NCI-H510A (cell line): Measurements from ENCODE around the gene CAPZB.

ENCODE experiments used
- DNase-seq: peaks from one replicate; lab custom pipeline; 2025; lab: John Stamatoyannopoulos, UW

Gene CAPZB

DNA sequence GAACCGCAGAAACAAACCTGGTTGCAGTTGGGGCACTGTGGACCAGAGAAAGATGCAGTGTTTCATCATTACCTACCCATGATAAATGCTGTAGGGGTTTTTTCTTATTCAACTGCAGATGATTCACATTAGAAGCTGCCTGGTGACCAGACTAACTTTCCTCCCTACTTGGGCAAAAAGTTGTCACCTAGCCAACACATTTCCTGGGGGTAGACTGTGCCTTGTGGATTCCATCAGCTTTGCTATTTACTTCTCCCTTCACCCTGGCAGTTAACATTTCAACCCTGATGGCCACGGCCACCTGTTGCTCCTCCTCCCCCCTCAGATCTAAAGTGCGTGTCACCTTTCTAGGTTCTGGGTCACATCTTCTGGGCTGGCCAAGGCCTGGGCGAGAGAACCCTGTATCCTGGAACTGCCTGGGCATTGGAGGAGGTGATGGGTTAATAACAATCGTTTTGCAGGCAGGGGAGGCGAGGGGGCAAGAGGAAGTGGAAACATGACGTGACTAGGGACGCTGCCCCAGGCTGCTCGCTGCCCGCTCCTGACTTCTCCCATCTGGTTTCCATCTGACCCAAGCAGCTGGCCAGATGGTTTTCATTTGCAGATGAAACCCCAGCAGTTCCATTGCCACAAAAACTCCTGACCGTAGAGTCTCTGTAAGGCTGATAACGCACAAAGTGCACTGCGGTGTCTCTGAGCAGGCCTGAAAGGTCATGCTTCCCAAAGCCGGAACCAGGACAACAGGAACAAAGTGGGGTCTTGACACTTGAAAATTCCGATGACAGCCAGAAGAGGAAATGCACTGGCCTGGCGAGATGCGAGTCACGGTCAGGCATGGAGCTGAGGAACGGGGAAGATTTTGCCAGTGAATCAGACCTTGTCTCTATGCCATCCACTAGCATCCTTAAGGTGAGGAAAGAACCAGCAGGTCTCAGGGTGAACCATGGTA lies 36.6 kb downstream of the CAPZB start:
- DNase-seq, result no peak

DNA sequence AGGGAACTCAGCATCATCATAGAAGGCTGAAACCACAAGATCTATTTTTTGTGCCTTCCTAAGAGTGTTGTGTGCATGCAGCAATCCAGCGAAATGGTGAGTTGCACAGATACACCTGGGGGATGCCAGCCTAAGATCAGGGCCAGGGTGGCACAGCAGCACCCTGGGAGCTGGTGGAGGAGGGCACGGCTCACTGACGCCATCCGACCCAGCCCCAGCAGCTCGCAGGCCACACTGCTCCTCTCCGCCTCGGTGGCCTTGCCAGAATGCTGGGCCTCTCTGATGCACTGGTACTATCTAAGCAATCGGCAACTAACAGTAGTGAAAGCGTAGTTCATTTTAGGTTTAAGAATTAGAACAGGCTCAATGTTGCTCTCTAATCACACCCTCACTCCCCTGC lies 37.8 kb downstream of the CAPZB start:
- DNase-seq, result no peak

DNA sequence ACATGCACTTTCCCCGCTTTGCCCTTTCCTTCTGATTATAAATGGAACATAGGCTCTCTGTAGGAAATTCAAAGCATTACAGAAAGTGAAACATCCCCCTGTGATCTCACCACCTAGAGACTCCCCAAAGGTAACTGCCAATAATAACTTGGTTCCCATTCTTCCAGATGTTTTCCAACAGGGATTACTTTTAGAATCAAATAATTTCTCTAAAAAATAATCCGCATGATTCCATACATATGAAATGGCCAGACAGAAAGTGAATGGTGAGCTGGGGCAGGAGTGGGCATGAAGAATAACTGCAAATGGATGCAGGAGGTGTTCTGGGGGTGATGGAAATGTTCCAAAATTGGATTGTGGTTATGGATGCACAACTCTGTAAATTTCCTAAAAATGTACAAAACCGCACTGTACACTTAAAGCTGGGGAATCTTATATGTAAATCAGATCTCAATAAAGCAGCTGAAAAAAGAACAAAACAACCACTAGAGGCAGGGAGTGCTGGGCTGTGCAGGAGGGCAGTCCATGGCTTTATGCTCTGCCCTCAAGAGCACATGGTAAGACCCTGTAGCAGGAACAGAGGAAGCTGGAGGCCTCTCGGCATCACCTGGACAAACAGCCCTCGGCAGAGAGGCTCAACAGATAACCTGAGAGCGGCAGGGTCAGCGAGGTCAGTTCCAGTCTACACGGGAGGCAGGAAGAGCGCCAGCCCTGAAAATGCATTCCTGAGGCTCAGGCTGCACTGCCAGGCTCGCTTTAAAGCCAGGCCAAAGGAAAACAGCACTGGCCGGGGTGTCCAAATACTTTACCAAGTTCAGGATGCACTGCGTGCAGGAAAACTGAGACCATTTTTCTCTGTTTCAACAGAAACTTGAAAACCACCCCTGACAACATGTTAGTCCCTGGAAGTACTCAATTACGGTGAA lies 39.7 kb downstream of the CAPZB start:
- peak; percentile 77 for DNase-seq

DNA sequence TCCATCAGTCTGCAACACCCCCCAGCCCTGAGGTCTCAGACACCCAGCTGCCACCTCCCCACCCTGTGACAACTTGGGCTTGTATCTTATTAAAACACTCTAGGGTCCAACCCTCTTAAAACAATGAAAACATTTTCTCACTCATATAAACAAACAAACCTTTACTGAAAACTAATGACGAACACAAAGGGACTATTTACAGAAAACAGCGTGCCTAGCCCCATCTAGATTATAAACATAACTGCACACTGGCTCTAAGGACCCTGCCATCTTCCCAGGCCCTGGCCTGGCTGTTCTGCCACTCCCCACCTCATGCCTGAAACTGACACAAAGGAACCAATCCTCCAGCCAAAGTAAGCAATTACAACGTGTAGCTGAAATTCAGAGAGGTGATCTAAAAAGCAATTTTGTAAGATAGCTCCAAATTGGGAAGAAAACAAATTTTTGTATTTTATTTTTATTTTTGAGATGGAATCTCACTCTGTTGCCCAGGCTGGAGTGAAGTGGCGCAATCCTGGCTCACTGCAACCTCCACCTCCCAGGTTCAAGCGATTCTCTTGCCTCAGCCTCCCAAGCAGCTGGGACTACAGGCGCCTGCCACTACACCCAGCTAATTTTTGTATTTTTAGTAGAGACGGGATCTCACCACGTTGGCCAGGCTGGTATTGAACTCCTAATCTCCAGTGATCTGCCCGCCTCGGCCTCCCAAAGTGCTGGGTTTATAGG lies 40.9 kb downstream of the CAPZB start:
- no peak for DNase-seq

DNA sequence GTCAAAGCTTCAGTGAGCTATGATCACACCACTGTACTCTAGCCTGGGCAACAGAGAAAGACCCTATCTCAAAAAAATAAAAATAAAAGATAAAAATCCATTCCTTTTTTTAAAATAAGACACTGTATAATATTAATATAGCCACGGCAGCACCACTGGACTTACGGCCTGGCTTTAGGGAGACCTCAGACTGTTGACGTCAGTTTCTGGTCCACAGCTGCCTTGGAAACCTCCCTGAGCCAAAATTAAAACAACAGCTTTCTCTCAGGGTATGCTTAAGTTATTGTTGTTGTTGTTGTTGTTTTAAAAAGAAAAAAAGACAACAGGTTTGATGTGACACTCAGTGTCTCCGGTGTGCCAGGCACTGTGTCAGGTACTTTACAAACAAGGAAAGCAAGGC lies 42.0 kb downstream of the CAPZB start:
- no peak for DNase-seq

DNA sequence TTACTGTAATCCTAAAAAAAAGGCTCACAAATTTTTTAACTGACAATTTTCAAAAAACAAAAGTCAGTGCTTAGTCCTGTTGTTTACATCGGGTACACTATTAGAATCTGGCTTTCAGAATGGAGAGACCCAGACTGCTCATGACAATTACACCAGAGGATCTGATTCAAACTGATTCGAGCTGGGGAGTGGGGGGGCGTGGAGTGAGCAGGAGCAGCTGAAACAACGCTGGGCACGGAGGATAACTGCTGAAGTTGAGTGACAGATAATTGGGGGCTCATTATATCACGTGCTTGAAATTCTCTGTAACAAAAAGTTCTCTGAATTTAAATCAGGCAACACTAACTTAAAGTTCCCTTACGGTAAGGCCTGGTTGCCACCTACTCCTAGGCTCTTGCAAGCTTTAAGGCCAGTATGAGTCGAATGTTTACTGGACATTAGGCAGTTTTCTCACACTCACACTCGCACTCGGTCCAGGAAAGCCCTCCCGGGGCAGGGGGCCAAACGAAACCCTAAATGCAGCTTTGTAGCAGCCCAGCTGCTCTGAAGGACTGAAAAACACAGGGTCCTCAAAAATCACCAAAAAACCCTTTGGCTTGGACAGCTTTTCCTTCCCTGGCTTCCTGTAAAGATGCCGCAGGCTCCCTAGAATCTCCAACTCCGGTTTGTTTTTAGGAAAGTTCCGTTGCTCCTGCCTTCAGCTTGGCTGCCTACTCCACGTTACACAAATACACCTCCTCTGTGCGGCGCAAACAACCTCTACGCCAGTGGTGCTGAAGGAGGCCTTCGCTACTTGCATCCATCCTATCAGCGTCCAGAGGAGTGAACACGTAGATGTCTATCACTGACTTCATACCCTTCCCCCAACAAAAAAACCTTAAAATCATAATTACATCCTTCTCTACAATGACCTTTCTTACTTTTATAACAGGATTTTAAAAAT lies 42.9 kb downstream of the CAPZB start:
- DNase-seq, result peak; percentile 49

DNA sequence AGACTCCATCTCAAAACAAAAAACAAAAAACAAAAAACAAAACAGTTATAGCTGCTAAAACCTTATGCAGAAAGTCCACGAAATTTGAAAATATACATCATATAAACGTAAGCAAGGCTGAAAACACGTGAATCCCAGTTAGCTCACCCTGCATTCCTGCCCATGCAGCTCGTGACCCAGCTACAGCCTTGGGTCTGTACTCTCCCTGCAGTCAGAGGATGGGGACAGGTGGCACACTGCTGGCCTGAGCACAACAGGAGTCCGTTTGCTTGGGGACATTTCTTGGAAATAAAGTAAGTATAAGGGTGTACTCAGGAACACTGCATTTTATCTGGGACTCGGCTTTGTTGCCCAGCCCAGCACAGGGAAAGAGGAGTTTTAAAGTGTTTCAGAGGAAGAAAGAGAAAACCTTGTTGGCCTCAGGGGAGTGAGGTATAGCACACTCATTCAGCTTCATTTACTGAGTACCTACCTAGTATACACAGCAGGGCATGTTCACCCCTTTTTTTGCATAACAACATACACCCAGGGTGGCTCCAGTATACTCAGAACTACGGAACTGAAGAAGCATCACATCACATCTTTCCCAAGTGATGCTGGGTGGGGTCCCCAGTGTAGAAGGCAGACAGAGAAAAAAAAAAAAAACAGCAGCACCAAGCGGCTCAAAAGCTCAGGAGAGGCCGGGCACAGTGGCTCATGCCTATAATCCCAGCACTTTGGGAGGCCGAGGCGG lies 44.1 kb downstream of the CAPZB start:
- no peak for DNase-seq

DNA sequence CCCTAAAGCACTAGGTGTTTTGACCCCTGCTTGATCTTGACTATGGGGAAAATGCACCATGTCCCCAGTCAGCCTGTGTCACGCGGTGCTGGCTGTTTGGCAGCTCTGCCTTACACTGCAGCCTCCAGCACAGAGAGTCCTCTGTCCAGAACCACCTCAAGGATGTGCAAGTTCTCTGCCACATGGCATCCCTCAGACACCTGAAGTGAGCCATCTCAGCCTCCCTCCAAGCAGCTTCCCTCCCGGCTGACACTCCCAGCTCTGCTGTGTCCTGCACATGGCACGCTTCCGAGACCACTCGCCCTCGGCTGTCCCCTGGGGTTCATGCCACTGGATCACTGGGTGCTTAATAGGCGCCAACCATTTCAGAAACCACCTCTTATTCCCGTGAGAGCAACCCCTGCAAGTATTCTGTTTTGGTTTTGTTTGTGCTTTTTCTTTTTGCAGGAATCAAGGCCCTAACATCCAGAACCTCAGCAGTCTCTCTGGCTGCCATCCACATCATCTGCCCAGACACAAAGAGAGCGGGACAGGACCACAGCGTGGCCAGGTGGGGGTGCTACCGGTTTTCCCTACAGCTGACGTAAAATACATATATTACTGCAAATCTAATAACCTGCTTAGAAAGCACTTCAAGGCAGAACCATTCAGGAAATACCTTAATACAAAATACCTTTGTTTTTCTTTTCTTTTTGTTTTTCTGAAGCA lies 45.7 kb downstream of the CAPZB start:
- DNase-seq, result no peak

DNA sequence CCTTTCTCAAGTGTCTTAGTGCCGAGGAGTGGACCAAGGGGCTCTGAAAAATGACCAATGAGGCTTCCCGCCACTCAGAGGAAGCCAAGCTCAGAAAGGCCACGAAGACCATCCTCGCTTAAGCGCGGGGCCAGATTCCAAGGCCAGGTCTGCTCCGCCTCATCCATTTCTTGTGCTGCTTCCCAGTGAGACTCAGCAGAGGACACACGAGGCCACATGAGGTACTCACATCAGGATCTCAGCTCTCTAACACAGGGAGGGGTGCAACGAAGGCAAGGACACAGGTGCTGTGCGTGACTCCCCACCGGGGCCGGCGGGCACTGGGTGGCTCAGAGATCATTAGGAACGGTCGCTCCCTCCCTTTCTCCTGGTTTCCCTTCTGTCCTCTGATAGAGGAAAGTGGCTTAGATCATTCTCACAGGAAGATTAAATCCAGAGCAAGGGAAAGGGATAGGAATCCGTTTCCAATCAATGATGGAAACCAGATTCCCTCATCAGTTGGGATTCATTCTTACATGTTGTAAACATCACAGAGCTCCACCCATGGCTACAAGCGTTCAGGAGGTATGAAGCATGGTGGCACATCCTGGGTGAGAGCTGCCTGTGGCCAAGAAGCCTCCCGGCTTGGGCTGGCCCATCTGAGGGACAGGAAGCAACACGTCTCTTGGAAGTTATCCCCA lies 46.7 kb downstream of the CAPZB start:
- no peak for DNase-seq

DNA sequence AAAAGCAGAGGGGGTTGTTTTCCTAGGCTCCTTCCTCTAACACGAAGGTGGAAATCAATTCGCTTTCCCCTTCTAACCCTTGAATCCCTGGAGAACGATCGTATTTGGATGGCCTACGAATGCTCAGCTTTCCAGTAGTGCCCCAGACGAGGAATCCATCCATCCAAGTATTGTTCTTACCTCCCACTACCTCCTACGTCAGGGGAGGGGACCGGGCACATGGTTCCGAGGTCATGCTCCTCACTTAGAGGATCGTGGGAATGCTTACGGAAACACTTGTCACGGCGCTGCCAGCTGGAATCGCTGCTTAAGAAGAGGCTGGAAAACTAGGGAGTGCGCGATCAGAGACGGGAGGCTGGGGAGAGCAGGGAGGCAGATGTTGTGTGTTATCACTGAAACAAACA lies 47.4 kb downstream of the CAPZB start:
- DNase-seq, result no peak

DNA sequence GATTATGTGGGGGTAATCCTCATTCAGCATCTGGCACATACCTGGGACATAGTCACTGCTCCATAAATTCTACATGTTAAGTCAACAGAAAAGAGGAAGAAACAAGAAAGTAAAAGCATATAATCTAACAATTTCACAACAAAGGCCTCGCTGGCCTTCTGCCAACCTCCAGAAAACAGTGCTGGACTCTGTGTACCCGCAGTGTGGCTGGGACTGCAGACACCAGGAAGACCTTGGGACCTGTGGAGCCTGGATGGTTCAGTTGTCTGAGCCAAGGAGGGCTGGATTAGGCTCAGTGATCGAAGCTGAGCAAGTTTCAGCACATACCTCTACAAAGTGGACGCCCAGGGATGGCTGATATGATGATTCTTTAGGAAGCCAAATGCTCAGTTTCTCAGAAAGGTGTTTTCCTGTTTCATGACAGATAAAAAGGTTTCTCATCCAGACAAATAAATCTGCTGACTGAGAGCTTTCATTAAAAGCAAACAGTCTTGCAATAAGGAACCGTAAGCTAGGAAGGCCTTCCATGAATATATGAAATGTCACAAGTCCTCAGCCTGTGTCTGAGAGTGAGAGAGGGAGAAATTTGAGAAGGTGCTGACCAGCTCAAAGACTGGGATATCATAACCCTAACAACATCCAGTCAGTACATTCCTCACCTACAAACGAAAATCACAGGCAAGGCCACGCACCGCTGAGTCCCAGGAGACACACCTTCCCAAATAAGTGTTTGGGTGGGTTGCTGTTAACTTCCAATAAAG lies 48.4 kb downstream of the CAPZB start:
- DNase-seq, result no peak

DNA sequence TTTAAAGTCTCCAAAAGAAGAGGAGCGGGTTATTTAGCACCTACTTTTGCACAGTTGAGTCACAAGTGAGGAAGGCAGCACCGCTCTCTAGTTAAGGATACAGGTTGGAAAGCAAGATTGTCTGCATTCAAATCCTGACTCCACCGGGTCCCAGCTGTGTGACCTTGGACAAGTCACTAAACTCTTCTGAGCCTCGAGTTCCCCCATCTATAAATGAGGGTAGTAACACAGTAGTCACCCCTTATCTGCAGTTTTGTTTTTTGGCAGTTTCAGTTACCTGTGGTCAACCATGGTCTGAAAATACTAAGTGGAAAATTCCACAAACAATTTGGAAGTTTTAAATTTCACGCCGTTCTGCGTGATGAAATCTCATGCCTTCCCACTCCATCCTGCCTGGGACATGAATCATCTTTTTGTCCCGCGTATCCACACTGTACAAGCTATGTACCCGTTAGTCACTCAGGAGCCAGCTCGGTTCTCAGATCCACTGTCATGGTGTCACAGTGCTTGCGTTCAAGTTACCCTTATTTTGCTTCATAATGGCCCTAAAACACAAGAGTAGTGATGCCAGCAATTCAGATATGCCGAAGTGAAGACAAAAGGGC lies 49.4 kb downstream of the CAPZB start:
- no peak for DNase-seq

DNA sequence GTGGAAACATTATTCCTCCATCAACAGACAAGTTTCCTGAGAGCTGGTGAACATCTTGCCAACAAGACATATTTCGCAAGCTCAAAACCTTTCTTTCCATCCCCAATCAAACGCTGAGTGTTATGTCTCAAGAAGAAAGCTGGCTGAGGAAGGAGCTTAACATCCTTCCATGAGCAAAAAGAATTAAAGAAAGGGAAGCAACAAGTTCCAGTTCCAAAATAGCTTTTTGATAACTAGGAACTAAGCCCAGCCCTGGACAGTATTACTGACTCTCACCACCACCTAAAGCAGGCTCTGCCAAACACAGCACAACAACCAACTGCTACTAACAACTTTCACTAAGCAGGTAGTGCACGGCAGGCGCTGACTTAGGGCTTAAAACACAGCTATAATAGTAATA lies 50.2 kb downstream of the CAPZB start:
- DNase-seq, result no peak

DNA sequence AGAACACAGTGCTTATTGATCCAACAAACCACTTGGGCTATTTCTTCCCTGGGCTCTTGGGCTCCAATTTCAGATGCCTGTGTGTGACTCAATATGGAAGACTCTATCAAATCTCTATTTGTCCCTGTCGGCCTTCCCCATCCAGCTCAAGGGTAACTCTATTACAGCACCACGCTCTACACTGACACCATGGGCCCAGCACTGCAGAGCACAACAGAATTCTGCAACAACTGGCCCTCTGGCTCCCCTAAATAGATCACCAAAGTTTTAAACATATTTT lies 51.7 kb downstream of the CAPZB start:
- no peak for DNase-seq

DNA sequence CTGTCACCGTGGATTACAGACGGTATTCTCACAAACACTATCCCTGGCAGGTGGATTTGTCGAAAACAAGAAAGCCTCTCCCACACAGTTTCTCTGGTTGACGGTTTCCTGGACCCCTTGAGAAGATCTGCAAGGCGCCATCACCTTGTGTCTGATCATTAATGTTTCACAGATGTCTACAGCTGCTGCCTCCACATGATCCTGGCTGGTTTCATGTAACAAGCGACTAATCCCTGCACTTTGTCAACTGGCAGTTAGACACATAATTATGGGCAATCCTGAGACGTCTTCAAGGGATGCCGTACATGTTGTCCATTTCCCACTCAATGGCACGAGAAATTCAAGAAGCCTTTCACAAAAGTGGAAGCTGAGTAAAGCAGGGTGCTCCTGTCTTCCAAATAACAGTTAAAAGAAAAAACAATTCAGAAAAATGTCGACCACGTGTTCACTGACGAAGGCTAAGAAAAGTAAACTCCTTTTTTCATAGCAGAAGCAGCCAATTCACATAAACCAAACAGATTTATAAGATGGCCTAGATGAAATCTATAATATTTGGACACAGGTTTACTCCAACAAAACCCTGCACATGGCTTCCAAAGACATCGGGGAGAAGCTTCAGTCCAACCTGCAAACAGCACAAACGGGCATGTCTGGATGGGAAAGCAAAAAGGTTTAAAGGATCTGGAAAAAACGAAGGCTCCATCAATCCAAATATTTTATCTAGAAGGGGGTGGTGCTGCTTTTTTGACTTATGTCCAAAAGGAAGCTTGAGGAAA lies 52.2 kb downstream of the CAPZB start:
- no peak for DNase-seq

DNA sequence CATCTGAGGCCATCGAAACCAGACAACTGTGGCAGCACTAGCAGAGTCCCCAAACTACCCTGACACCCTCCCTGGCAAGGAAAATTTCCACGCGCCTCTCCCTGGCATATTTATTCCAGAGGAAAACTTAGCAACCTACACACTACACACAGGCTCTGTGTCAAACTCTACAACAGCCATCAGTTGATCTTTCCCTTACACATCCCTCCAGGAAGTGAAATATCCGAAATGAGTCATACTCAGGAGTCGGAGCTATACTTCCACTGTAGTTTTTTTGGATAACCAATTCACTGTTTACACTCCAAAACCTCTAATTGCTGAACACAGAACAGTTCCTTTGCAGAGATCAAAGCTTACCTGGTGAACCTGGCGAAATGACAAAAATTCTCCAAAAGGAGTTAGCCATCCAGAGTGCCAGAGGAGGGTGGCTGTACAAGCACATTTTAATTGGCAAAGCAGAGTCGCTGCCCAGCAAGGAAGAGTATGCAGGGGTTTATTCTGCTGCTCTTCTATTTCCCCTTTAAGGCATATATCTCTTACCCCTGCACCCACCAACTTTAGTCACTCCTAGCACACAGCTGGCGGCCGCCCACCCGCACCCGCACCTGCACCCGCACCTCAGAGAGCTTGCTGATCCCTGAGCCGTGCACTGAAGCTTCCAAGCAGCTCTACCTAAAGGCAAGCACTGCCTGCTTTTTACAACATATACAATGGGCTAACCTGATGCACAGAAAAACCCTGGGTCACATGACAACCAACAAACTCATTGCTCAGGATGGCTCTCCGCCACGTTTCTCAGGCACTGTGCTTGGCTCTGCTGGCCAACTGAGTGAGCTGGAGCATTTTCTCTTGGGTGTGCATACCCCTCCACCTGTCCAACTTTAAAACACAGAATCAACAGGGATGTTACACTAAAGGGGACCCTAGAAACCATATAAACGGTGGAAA lies 54.9 kb downstream of the CAPZB start:
- DNase-seq, result no peak
